Transverse colon (tissue), 4 donors: ENCODE measurements around the gene FERMT3. TPM values are rescaled to one million over a fixed set of nuclear protein-coding genes. Genes with fewer than 3 reads are reported as not detected.
A peak's percentile ranks its signal among the peaks of the same experiment; 100 is the strongest.

Experiments
- DNase-seq: peaks from one replicate; pipeline ENCODE4 v3.0.0-alpha.2; 2019
- H3K27ac ChIP-seq, 4 donors: fragments of 200-600 bp; sonication (generic); 2 replicates each; pipeline ENCODE4 v1.5.1; 2016 to 2018; ENCODE audit warnings: inconsistent platforms in 4 of 4
- H3K27me3 ChIP-seq: fragments of 200-600 bp; sonication (generic); 2 replicates; pipeline ENCODE4 v1.5.1; 2017; ENCODE audit warnings: inconsistent platforms
- H3K36me3 ChIP-seq, 4 donors: fragments of 200-600 bp; sonication (generic); 2 replicates each; pipeline ENCODE4 v1.5.1; 2017 to 2019; ENCODE audit warnings: inconsistent platforms in 4 of 4
- H3K4me1 ChIP-seq, 4 donors: fragments of 200-600 bp; sonication (generic); 2 replicates each; pipeline ENCODE4 v1.5.1; 2017 to 2020; ENCODE audit warnings: inconsistent platforms in 4 of 4
- H3K4me3 ChIP-seq, 4 donors: fragments of 200-600 bp; sonication (generic); 1 replicate in 1 of 4; 2 replicates in 3 of 4; pipeline versions ENCODE4 v1.5.1 to v1.6.1; 2017 to 2019; ENCODE audit warnings: inconsistent platforms in 4 of 4
- H3K9me3 ChIP-seq, 2 donors: fragments of 200-600 bp; sonication (generic); 2 replicates each; pipeline ENCODE4 v1.5.1; 2017 to 2019; ENCODE audit warnings: inconsistent platforms in 2 of 2
- EP300 ChIP-seq: sonication (generic); formaldehyde crosslinking; IDR thresholded peaks from one replicate; pipeline ENCODE4 v1.6.1; 2017; ENCODE audit warnings: antibody characterized with exemption, low read depth
- POLR2A ChIP-seq: fragments of 450-650 bp; IDR thresholded peaks from one replicate; pipeline ENCODE4 v1.6.1; 2016; ENCODE audit warnings: antibody characterized with exemption, mild to moderate bottlenecking, moderate library complexity
- POLR2AphosphoS5 ChIP-seq, 3 donors: sonication (generic); formaldehyde crosslinking; IDR thresholded peaks; one replicate each; pipeline ENCODE4 v1.6.1; 2016; ENCODE audit warnings: antibody characterized with exemption in 3 of 3
- WGBS, 2 donors: methylation state at CpG; one replicate each; pipeline ENCODE4 v1.1.5; 2018; ENCODE audit warnings: low coverage in 1 of 2; 5-methylcytosine and 5-hydroxymethylcytosine counted together
- in situ Hi-C, 4 donors: fragments of 200-750 bp; cut with MboI; loops; one replicate each; pipeline versions ENCODE4 v1.15.0 to v1.15.1; 2017; ENCODE audit warnings: low sequenced_read_pairs in 3 of 4, low pct_ligation_motif_present in 1 of 4, low pct_unique_long_range_greater_than_20kb in 1 of 4
- intact Hi-C: fragments of 100-400 bp; cut with DNase I; formaldehyde crosslinking; loops from one replicate; pipeline ENCODE4 v1.15.1; 2023; ENCODE audit warnings: low total_unique reads
- total RNA-seq, 4 donors: library from RNA; depleted of rRNA; stranded (reverse); fragments of >200 nt; gene quantifications; one replicate each; pipeline ENCODE4 v1.1.0, GENCODE V29; 2016
- TF ChIP-seq, protein P1 (sequence below), 5 experiments: fragments of 200-600 bp in 3 of 5; fragments of 450-650 bp in 2 of 5; sonication (generic) in 3 of 5; IDR thresholded peaks; 1 replicate in 2 of 5; 2 replicates in 3 of 5; pipeline ENCODE4 v1.5.1; 2016 to 2017; ENCODE audit warnings: antibody characterized with exemption in 5 of 5, inconsistent platforms in 3 of 5, mild to moderate bottlenecking in 2 of 5, moderate library complexity in 1 of 5

The FERMT3 gene
- total RNA-seq, 4 donors from 2014 or later = 14.6 to 63.3 (median 28.6) TPM

DNA sequence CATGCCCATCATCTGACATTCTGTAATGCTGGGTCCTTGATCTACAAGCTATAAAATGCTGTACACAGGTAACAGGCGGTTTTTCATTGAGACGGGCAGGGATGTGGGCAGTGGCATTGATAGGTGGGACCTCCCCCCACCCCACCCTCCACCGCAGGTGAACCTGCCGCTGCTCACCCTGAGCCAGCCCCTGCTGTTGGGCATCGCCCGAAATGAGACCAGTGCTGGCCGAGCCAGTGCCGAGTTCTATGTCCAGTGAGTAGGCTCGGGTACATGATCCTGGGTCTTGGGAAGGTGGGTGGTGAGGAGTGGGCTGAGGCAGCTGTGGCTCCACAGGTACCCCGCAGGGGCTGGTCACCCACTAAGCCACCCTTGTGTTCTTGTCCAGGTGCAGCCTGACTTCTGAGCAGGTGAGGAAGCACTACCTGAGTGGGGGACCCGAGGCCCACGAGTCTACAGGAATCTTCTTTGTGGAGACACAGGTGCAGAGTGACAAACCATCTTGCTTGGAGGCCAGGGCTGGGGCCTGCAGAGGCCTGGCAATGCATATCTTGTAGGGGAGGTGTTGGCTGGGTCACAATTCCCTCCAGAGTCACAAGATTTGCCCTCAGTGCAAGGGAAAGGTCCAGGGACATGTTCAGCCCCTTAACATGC is 22.7 kb downstream of the FERMT3 start:
- no peak for DNase-seq
- H3K4me1 ChIP-seq = peaks cover 26 to 74% (median 54%) of the 10 kb centered on the region in 4 donors
- peak overlapping the region; percentile 93 to 95 (median 94) for H3K27ac ChIP-seq
- no peaks in the 10 kb centered on the region for H3K27me3 ChIP-seq
- WGBS, 2 donors = 87 to 90% methylated on average over 2 to 12 of the region's 12 CpGs
- TF ChIP-seq POLR2AphosphoS5 (IDR thresholded peaks at IDR 0.05) (no peak), POLR2A (no peak), EP300 (no peak)
- TF ChIP-seq, protein P1, sequence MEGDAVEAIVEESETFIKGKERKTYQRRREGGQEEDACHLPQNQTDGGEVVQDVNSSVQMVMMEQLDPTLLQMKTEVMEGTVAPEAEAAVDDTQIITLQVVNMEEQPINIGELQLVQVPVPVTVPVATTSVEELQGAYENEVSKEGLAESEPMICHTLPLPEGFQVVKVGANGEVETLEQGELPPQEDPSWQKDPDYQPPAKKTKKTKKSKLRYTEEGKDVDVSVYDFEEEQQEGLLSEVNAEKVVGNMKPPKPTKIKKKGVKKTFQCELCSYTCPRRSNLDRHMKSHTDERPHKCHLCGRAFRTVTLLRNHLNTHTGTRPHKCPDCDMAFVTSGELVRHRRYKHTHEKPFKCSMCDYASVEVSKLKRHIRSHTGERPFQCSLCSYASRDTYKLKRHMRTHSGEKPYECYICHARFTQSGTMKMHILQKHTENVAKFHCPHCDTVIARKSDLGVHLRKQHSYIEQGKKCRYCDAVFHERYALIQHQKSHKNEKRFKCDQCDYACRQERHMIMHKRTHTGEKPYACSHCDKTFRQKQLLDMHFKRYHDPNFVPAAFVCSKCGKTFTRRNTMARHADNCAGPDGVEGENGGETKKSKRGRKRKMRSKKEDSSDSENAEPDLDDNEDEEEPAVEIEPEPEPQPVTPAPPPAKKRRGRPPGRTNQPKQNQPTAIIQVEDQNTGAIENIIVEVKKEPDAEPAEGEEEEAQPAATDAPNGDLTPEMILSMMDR (IDR thresholded peaks at IDR 0.05) = no peak
- intact Hi-C loops = no loop called here
- in situ Hi-C loops = no loop called here
- H3K9me3 ChIP-seq = no peaks in the 10 kb centered on the region
- H3K36me3 ChIP-seq = no peaks in the 10 kb centered on the region
- H3K4me3 ChIP-seq = no peak overlapping the region

DNA sequence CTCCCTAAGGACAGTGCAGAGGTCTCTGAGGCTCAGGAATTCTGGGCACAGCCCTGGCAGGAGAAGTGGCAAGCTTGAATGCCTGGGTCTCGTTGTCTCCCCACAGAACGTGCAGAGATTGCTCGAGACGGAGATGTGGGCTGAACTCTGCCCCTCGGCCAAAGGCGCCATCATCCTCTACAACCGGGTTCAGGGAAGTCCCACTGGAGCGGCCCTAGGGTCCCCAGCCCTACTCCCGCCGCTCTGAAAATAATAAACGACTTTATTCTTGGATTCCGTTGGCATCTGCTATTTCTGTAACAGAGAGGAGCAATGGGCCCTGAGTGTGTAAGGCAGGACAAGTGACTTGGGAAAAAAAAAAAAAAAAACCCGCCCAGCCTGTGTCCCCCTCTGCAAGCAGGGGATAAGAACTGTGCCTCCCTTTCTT is 23.2 kb downstream of the FERMT3 start:
- Histone ChIP-seq H3K27me3 (no peaks in the 10 kb centered on the region), H3K36me3 (no peaks in the 10 kb centered on the region), H3K4me1 (peaks cover 26 to 73% (median 51%) of the 10 kb centered on the region in 4 donors), H3K9me3 (no peaks in the 10 kb centered on the region), H3K27ac (peak overlapping the region; percentile 93 to 95 (median 94)), H3K4me3 (peak overlapping the region; percentile 58 to 87 (median 72))
- WGBS, 2 donors = 0 to 32% methylated on average over 3 to 13 of the region's 13 CpGs
- TF ChIP-seq POLR2A (no peak), EP300 (no peak), POLR2AphosphoS5 (IDR thresholded peaks at IDR 0.05) (no peak)
- TF ChIP-seq, protein P1 (IDR thresholded peaks at IDR 0.05) = no peak
- intact Hi-C loops = no loop called here
- DNase-seq = peak; percentile 18
- in situ Hi-C loops = no loop called here

DNA sequence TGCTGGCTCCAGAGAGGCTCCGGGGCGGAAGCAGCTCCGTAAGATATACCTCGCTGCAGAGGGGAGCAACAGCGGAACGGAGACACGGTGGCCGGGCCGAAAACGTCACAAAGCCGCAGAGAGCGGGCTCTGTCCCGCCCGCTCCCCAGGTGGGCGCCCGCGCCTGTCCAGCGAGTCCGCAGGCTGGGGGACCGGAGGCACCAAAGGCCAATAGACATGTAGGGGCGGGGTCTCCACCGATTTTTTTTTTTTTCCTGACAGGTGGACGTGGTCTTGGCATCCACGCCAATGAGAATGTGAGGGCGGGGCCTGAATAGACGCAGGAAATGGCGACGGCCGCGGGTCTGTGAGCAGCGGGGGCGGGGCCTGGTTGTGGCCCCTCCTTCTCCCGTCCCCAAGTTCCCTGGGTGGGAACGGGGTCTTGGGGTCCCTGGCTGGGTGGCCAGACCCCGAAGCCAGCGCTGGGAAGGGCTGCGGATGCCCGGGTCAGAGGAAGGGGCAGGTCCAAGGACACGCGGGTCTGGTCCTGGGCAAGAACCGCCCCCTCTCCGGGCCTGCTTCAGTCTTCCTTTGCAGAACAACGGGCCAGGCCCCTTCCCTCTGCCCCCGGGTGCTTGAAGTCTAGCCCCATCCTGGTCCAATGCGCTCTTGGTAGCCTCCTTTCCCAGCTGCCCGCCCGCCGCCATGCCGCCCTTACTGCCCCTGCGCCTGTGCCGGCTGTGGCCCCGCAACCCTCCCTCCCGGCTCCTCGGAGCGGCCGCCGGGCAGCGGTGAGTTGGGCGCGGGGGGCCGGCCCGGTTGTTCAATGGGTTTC is 23.9 kb downstream of the FERMT3 start, which contains the start of gene DNAJC4:
TSS of gene DNAJC4 (plus strand) at position 378 of the 814 bp plus-strand sequence. CDS start at position 685, 307 bp downstream.
- intact Hi-C loops (no loop called here), in situ Hi-C loops (no loop called here)
- peak; percentile 96 for DNase-seq
- H3K27ac ChIP-seq = peak within 1 kb of the TSS; percentile 93 to 95 (median 94)
- peaks cover 20 to 71% (median 50%) of the 10 kb centered on the region in 4 donors for H3K4me1 ChIP-seq
- no peaks in the 10 kb centered on the region for H3K9me3 ChIP-seq
- peak within 1 kb of the TSS; percentile 58 to 87 (median 72) for H3K4me3 ChIP-seq
- TF ChIP-seq EP300 (no peak), POLR2AphosphoS5 (IDR thresholded peaks at IDR 0.05) (peak; percentile 31 to 65 (median 59)), POLR2A (peak; percentile 64)
- TF ChIP-seq, protein P1 (IDR thresholded peaks at IDR 0.05) = no peak
- WGBS, 2 donors = 1% methylated on average over 57 of the region's 62 CpGs; no CpG with 5 or more reads in 1 of the 2 donors
- H3K27me3 ChIP-seq = no peaks in the 10 kb centered on the region
- no peaks in the 10 kb centered on the region for H3K36me3 ChIP-seq

DNA sequence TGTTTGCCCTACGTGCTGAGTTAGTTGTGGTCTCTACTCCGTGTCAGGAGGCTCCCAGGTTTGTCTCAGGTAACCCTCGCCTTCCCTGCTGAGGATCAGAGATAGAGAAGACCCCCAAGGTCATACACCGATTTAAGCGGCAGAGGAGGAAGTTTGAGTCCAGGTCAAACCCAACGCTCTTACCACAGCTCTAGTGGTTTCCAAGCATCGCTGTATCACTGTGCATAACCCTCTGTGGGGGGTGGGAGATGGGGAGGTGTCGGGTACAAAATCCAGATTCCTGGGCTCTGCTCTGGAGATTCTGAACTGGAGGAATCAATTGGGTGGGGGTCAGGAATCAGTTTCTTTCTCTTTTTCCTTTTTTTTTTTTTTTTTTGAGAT is 24.5 kb downstream of the FERMT3 start:
- peak overlapping the region; percentile 58 to 87 (median 72) for H3K4me3 ChIP-seq
- H3K9me3 ChIP-seq = no peaks in the 10 kb centered on the region
- no peak for TF ChIP-seq POLR2AphosphoS5 (IDR thresholded peaks at IDR 0.05)
- TF ChIP-seq EP300 = no peak
- TF ChIP-seq, protein P1 (IDR thresholded peaks at IDR 0.05) = no peak
- no peak for TF ChIP-seq POLR2A
- H3K27me3 ChIP-seq = no peaks in the 10 kb centered on the region
- intact Hi-C loops (no loop called here), in situ Hi-C loops (no loop called here)
- WGBS, 2 donors = 4 to 17% methylated on average over 1 to 8 of the region's 8 CpGs
- H3K27ac ChIP-seq = peak overlapping the region; percentile 93 to 95 (median 94)
- peaks cover 18 to 75% (median 53%) of the 10 kb centered on the region in 4 donors for H3K4me1 ChIP-seq
- no peaks in the 10 kb centered on the region for H3K36me3 ChIP-seq
- DNase-seq = no peak
